Activated CD8-positive, alpha-beta T cell treated with anti-CD3 and anti-CD28 coated beads for 36 hours (primary cell): ENCODE results near the gene PRRG3. TPM values are rescaled to one million over a fixed set of nuclear protein-coding genes. Genes with fewer than 3 reads are reported as not detected.

Experiments used
- ATAC-seq: fragments of 200-7000 bp; cut with Tn5 transposase; one replicate; pipeline ENCODE4 v1.10.0; 2021; ENCODE audit warnings: mild to moderate bottlenecking, moderate library complexity
- CTCF ChIA-PET: fragments of 350-600 bp; sonication (Branson Sonifier 250); formaldehyde crosslinking; loops from one replicate; lab custom pipeline; 2021; ENCODE audit warnings: antibody characterized with exemption; lab: Charles Lee
- POLR2A ChIA-PET: fragments of 350-600 bp; sonication (Branson Sonifier 250); formaldehyde crosslinking; loops from one replicate; lab custom pipeline; 2021; ENCODE audit warnings: antibody characterized with exemption; lab: Charles Lee
- DNase-seq: peaks from one replicate; pipeline ENCODE4 v3.0.0-alpha.2; 2020
- H3K27ac Mint-ChIP-seq: one replicate; pipeline ENCODE4 v1.8.0; 2021; ENCODE audit warnings: mild to moderate bottlenecking, mixed read lengths
- H3K27me3 Mint-ChIP-seq: one replicate; pipeline ENCODE4 v1.8.0; 2021; ENCODE audit warnings: mixed read lengths
- H3K36me3 Mint-ChIP-seq: one replicate; pipeline ENCODE4 v1.8.0; 2021; ENCODE audit warnings: low read depth, mixed read lengths
- H3K4me1 Mint-ChIP-seq: one replicate; pipeline ENCODE4 v1.8.0; 2021; ENCODE audit warnings: low read depth, mixed read lengths
- H3K4me3 Mint-ChIP-seq: one replicate; pipeline ENCODE4 v1.8.0; 2021; ENCODE audit warnings: mild to moderate bottlenecking, moderate library complexity, mixed read lengths
- H3K9me3 Mint-ChIP-seq: one replicate; pipeline ENCODE4 v1.8.0; 2021; ENCODE audit warnings: mixed read lengths
- CTCF ChIP-seq: fragments of 200-600 bp; IDR thresholded peaks from one replicate; pipeline ENCODE4 v1.8.0; 2022; ENCODE audit warnings: antibody characterized with exemption, mild to moderate bottlenecking
- intact Hi-C: fragments of 100-400 bp; cut with micrococcal nuclease; formaldehyde crosslinking; loops from one replicate; pipeline ENCODE4 v1.10.0; 2022
- total RNA-seq, 2 experiments: library from RNA; stranded (reverse); gene quantifications; one replicate each; pipeline ENCODE4 v1.2.3, GENCODE V29; 2021

PRRG3 gene
- total RNA-seq, 2 experiments from 2014 or later = not detected

DNA sequence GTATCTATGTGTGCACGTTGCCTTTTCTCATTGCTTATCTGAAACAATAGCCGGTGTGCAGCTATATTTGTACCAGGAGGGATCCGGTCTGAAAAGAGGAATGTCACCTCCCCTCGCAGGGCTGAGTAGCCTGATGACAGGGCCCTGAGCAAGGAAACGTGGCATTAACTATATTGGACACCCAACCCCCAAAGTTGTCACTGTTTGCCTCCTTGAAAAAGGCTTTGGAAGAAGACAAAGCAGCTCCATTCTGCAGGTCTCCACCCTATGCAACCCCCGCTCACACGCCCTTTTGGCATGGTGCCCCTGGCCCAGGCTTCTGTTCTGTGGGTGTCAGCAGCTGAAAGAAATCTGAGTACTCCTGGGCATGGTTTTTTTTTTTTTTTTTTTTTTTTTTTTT, 8.2 kb downstream of the PRRG3 start:
- Mint-ChIP-seq H3K4me3 (no peak overlapping the region), H3K27ac (no peak overlapping the region), H3K9me3 (no peaks in the 10 kb centered on the region), H3K4me1 (no peaks in the 10 kb centered on the region), H3K36me3 (no peaks in the 10 kb centered on the region), H3K27me3 (no peaks in the 10 kb centered on the region)
- DNase-seq (no peak), ATAC-seq (no peak)
- CTCF ChIA-PET = no interaction called here
- POLR2A ChIA-PET = no interaction called here
- intact Hi-C loops = no loop called here
- TF ChIP-seq CTCF = no peak

- Mint-ChIP-seq H3K9me3 (no peaks in the 10 kb centered on the region), H3K27ac (no peak overlapping the region), H3K27me3 (no peaks in the 10 kb centered on the region), H3K36me3 (no peaks in the 10 kb centered on the region), H3K4me3 (no peak overlapping the region), H3K4me1 (no peaks in the 10 kb centered on the region)
- DNase-seq = no peak
- POLR2A ChIA-PET = no interaction called here
- intact Hi-C loops = no loop called here
- TF ChIP-seq CTCF = no peak
- ATAC-seq = no peak
- CTCF ChIA-PET = no interaction called here
Observed at GRCh38 chrX:151704041-151704663, 8.9 kb downstream of the PRRG3 start.

- no peaks in the 10 kb centered on the region for H3K4me1 Mint-ChIP-seq
- TF ChIP-seq CTCF = no peak
- H3K27me3 Mint-ChIP-seq = no peaks in the 10 kb centered on the region
- CTCF ChIA-PET = no interaction called here
- POLR2A ChIA-PET = no interaction called here
- no peak for DNase-seq
- ATAC-seq = no peak
- no peak overlapping the region for H3K27ac Mint-ChIP-seq
- H3K4me3 Mint-ChIP-seq = no peak overlapping the region
- intact Hi-C loops = no loop called here
- no peaks in the 10 kb centered on the region for H3K36me3 Mint-ChIP-seq
- no peaks in the 10 kb centered on the region for H3K9me3 Mint-ChIP-seq
Observed at GRCh38 chrX:151708821-151709220, 13.6 kb downstream of the PRRG3 start.

DNA sequence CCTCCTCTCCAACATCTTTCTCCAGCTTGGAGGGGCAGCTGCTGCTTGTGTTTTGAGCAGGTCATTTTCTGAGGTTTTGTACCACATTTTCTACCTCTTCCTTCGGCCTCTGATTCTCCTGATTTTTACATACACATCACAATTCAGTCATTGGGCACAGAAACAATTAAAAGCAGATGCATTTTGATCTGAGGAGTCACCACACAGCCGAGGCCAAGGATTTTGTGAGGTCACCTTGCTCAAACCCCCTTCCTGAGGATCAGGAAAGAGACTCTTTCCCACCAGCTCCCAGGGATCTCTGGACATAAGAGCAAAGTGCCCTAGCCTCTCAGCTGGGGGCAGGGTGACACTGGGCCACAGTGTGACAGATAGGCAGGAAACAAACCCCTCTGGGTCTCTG, 15.2 kb downstream of the PRRG3 start:
- ATAC-seq (no peak), DNase-seq (no peak)
- no peak overlapping the region for H3K27ac Mint-ChIP-seq
- POLR2A ChIA-PET = interaction anchor here (0.6 kb wide), 1 partner anchor 1179 kb away, joined by 3 read pairs; no protein-coding TSS in a partner anchor
- H3K4me3 Mint-ChIP-seq = no peak overlapping the region
- intact Hi-C loops = no loop called here
- H3K9me3 Mint-ChIP-seq = no peaks in the 10 kb centered on the region
- H3K36me3 Mint-ChIP-seq = no peaks in the 10 kb centered on the region
- TF ChIP-seq CTCF = no peak
- no peaks in the 10 kb centered on the region for H3K27me3 Mint-ChIP-seq
- H3K4me1 Mint-ChIP-seq = no peaks in the 10 kb centered on the region
- CTCF ChIA-PET = no interaction called here

- Mint-ChIP-seq H3K36me3 (no peaks in the 10 kb centered on the region), H3K27ac (no peak overlapping the region), H3K9me3 (no peaks in the 10 kb centered on the region), H3K27me3 (no peaks in the 10 kb centered on the region), H3K4me3 (no peak overlapping the region), H3K4me1 (no peaks in the 10 kb centered on the region)
- ChIA-PET CTCF (no interaction called here), POLR2A (no interaction called here)
- intact Hi-C loops = no loop called here
- ATAC-seq (no peak), DNase-seq (no peak)
- no peak for TF ChIP-seq CTCF
Observed at GRCh38 chrX:151711154-151711553, 15.9 kb downstream of the PRRG3 start.
